ENCODE measurements around the gene CDC42SE2.
"Not testable (repeated sequence)": the region's sequence is repeated elsewhere in the genome, so short reads cannot be mapped to it uniquely, and the experiment has no call there.

Gene CDC42SE2

DNA sequence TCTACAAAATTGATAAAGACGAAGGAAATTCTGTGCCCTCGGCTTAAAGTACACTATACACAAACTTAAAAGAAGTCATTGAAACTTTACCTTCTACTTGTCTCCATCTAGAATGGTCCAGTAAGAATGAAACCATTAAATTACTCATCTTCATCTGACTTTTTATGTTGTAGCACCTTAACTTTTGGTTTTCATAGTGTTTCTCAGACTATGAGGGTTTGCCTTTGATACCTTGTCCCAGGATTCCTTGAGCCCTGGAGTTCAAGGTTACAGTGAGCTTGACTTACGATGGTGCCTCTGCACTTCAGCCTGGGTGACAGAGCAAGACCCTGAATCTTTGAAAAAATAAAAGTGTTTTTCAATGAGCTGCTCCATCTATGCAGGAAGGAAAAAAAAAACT lies 132.2 kb downstream of the CDC42SE2 start:
- H3K4me3 ChIP-seq (ENCODE audit: low read depth, low read length): no peak overlapping the region
- TF ChIP-seq CTCF (IDR thresholded peaks at IDR 0.05; ENCODE audit: insufficient read depth, low read depth, low read length, missing control alignments): no peak
- DNase-seq (ENCODE audit: low read depth): peak; percentile 70

DNA sequence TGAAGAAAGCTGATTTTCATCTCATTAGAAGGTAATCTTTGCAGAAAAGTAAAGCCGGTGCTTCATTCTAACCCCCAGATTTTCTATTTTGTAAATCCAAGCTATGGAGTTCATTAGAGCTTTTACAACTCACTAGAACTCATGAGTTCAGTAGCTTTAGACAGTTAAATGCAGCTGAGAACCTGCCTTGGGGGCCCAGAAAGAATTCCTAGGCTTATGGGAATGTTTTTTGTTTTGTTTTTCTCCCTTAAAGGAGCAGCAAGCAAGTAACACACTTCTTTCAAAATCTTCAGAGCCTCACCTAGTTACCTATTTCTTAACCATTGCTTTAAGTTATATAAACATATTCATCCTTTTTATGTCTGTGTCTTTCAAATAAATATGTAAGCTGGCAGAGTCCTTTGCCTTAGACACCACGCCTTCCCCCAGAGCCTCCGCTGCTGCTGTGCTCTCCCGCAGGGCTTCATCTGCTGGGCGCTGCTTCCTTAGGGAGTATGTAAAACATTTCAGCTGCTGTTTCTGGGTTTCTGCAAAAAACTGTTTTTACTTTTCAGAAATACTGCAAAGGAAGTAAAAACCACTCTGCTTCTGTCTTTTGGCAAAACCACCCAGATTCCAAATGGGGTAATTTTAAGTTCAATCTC lies 132.9 kb downstream of the CDC42SE2 start:
- H3K4me3 ChIP-seq (ENCODE audit: low read depth, low read length): no peak overlapping the region
- no peak for DNase-seq (ENCODE audit: low read depth)
- no peak for TF ChIP-seq CTCF (IDR thresholded peaks at IDR 0.05; ENCODE audit: insufficient read depth, low read depth, low read length, missing control alignments)

DNA sequence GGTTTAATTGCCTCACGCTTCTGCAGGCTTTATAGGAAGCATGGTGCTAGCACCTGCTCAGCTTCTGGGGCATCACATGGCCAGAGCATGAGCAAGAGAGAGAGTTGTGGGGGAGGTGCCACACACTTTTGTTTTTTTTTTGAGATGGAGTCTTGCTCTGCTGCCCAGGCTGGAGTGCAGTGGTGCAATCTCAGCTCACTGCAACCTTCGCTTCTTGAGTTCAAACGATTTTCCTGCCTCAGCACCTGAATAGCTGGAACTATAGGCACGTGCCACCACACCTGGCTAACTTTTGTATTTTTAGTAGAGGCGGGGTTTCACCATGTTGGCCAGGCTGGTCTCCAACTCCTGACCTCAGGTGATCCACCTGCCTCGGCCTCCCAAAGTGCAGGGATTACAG lies 135.2 kb downstream of the CDC42SE2 start:
- H3K4me3 ChIP-seq (ENCODE audit: low read depth, low read length); DNase-seq (ENCODE audit: low read depth): not testable (repeated sequence)

DNA sequence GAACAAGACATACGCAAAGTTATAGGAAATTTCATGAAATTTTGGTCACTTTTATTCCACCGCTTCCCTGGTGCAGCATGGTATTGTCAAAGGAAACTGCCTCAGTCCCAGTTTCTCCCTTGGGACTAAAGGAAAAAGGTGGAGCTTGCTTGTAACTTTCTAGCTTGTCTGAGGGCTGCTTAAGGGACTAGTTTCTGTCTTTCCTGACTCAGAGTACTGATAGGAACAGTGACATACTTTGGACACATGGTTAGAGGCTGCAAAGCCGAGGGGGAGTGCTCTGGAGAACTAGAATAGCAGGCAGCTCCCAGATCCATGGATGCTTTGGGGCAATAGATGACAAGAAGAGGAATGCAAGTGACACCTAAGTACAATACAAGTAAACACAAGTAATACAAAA lies 136.7 kb downstream of the CDC42SE2 start:
- no peak overlapping the region for H3K4me3 ChIP-seq (ENCODE audit: low read depth, low read length)
- no peak for DNase-seq (ENCODE audit: low read depth)
- TF ChIP-seq CTCF (IDR thresholded peaks at IDR 0.05; ENCODE audit: insufficient read depth, low read depth, low read length, missing control alignments): no peak

GRCh38 chr5:131405674-131406073 lies 141.8 kb downstream of the CDC42SE2 start:
- TF ChIP-seq CTCF (IDR thresholded peaks at IDR 0.05; ENCODE audit: insufficient read depth, low read depth, low read length, missing control alignments): no peak
- no peak for DNase-seq (ENCODE audit: low read depth)
- no peak overlapping the region for H3K4me3 ChIP-seq (ENCODE audit: low read depth, low read length)

DNA sequence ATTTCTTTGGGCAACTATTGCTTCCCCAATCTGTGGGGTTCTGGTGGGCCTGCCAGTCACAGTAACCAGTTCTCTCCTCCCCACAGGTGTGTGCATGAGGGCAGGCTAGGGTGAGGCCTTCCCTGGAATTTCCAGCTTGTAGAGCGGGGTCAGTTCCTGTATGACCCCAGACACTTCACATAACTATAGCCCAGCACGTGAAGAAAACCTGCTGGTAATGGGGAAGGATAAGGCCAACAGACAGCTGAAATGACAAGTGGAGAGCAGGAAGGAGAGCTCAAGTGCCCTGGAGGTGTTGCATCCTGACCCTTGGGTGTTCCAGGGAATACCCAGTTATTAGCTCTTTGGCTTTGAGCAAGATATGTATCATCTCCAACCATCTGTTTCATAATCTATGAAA lies 142.2 kb downstream of the CDC42SE2 start:
- TF ChIP-seq CTCF (IDR thresholded peaks at IDR 0.05; ENCODE audit: insufficient read depth, low read depth, low read length, missing control alignments): no peak
- no peak for DNase-seq (ENCODE audit: low read depth)
- no peak overlapping the region for H3K4me3 ChIP-seq (ENCODE audit: low read depth, low read length)

GRCh38 chr5:131406975-131407638 lies 143.3 kb downstream of the CDC42SE2 start:
- no peak for TF ChIP-seq CTCF (IDR thresholded peaks at IDR 0.05; ENCODE audit: insufficient read depth, low read depth, low read length, missing control alignments)
- DNase-seq (ENCODE audit: low read depth): no peak
- H3K4me3 ChIP-seq (ENCODE audit: low read depth, low read length): no peak overlapping the region

Measured in GM12865 (cell line).